Gastroesophageal sphincter (tissue), 4 donors: ENCODE results near the gene PERCC1. TPM values are rescaled to one million over a fixed set of nuclear protein-coding genes. Genes with fewer than 3 reads are reported as not detected.

Source experiments
- ATAC-seq: fragments of 150-250 bp; one replicate; pipeline ENCODE4 v1.9.1; 2016; ENCODE audit warnings: mild to moderate bottlenecking, moderate library complexity
- H3K27ac ChIP-seq, 4 donors: fragments of 200-600 bp; sonication (generic) in 3 of 4; 1 replicate in 3 of 4; 2 replicates in 1 of 4; pipeline ENCODE4 v1.5.1; 2016 to 2019
- H3K27me3 ChIP-seq: fragments of 200-600 bp; sonication (generic); one replicate; pipeline ENCODE4 v1.5.1; 2019
- H3K36me3 ChIP-seq, 2 donors: fragments of 200-600 bp; sonication (generic); one replicate each; pipeline ENCODE4 v1.5.1; 2019; ENCODE audit warnings: control low read depth in 1 of 2
- H3K4me1 ChIP-seq, 3 donors: fragments of 200-600 bp; sonication (generic); 1 replicate in 2 of 3; 2 replicates in 1 of 3; pipeline ENCODE4 v1.5.1; 2016 to 2019; ENCODE audit warnings: control low read depth in 2 of 3
- H3K4me3 ChIP-seq, 2 donors: fragments of 200-600 bp; sonication (generic); one replicate each; pipeline ENCODE4 v1.5.1; 2019; ENCODE audit warnings: mild to moderate bottlenecking in 1 of 2, moderate library complexity in 1 of 2
- H3K9me3 ChIP-seq, 3 donors: fragments of 200-600 bp; sonication (generic); one replicate each; pipeline ENCODE4 v1.5.1; 2017 to 2019; ENCODE audit warnings: control low read depth in 2 of 3
- EP300 ChIP-seq: sonication (generic); formaldehyde crosslinking; IDR thresholded peaks from one replicate; pipeline ENCODE4 v1.6.1; 2017; ENCODE audit warnings: antibody characterized with exemption, mild to moderate bottlenecking
- POLR2A ChIP-seq, 2 donors: fragments of 450-650 bp; IDR thresholded peaks; one replicate each; pipeline ENCODE4 v1.6.1; 2017; ENCODE audit warnings: antibody characterized with exemption in 2 of 2, mild to moderate bottlenecking in 2 of 2, moderate library complexity in 1 of 2
- POLR2AphosphoS5 ChIP-seq: sonication (generic); formaldehyde crosslinking; IDR thresholded peaks from one replicate; pipeline ENCODE4 v1.6.1; 2017; ENCODE audit warnings: antibody characterized with exemption
- WGBS, 2 donors: methylation state at CpG; one replicate each; pipeline ENCODE4 v1.1.5; 2018; ENCODE audit warnings: low coverage in 1 of 2; 5-methylcytosine and 5-hydroxymethylcytosine counted together
- total RNA-seq, 4 donors: library from RNA; depleted of rRNA; stranded (reverse); fragments of >200 nt; gene quantifications; one replicate each; pipeline ENCODE4 v1.1.0, GENCODE V29; 2016
- TF ChIP-seq, protein P1 (sequence below), 4 experiments: fragments of 200-600 bp in 2 of 4; fragments of 450-650 bp in 2 of 4; sonication (generic) in 1 of 4; IDR thresholded peaks; one replicate each; pipeline ENCODE4 v1.5.1; 2017 to 2019; ENCODE audit warnings: antibody characterized with exemption in 4 of 4, mild to moderate bottlenecking in 2 of 4, moderate library complexity in 2 of 4

PERCC1 gene
- total RNA-seq, 4 donors from 2014 or later, result 0.74 TPM; not detected in 3

DNA sequence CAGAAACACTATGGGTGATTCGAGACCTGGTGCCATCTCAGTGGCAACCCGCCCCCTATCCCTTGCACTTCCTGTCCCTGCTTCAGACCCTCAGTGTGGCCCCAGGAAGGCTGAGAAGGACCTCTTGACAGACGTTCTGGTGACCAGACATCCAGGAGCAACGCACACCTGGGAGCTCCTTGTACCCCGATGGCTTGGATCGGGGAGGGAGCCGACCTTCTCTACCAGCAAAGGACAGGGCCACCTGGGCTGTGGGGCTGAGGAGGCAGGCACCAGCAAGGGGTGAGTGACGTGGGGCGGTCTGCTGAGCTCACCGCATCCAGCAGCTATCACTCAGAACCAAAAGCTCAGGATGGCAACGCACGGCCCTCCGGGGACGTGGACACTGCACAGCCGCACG, 43.5 kb upstream of the PERCC1 start:
- no peak overlapping the region for H3K4me3 ChIP-seq
- ATAC-seq, result peak; percentile 19
- peaks cover 0 to 100% of the 10 kb centered on the region in 2 donors for H3K36me3 ChIP-seq
- no CpG with 5 or more reads among the region's 16 CpGs for WGBS, 2 donors
- no peaks in the 10 kb centered on the region for H3K9me3 ChIP-seq
- no peaks in the 10 kb centered on the region for H3K4me1 ChIP-seq
- TF ChIP-seq POLR2A (IDR thresholded peaks at IDR 0.05) (no peak), POLR2AphosphoS5 (no peak), EP300 (no peak)
- TF ChIP-seq, protein P1, sequence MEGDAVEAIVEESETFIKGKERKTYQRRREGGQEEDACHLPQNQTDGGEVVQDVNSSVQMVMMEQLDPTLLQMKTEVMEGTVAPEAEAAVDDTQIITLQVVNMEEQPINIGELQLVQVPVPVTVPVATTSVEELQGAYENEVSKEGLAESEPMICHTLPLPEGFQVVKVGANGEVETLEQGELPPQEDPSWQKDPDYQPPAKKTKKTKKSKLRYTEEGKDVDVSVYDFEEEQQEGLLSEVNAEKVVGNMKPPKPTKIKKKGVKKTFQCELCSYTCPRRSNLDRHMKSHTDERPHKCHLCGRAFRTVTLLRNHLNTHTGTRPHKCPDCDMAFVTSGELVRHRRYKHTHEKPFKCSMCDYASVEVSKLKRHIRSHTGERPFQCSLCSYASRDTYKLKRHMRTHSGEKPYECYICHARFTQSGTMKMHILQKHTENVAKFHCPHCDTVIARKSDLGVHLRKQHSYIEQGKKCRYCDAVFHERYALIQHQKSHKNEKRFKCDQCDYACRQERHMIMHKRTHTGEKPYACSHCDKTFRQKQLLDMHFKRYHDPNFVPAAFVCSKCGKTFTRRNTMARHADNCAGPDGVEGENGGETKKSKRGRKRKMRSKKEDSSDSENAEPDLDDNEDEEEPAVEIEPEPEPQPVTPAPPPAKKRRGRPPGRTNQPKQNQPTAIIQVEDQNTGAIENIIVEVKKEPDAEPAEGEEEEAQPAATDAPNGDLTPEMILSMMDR (IDR thresholded peaks at IDR 0.05), result no peak
- no peak overlapping the region for H3K27ac ChIP-seq
- H3K27me3 ChIP-seq, result no peaks in the 10 kb centered on the region

DNA sequence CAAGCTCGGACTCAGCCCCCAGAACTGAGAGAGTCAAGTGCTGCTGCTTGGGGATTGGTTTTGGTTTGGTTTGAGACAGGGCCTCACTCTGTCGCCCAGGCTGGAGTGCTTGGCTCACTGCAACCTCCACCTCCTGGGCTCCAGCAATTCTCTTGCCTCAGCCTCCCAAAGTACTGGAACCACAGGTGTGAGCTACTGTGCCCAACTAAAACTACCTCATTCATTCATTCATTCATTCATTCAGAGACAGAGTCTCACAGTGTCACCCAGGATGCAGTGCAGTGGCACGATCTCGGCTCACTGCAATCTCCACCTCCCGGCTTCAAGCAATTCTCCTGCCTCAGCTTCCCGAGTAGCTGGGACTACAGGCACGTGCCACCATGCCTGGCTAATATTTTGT, 41.1 kb upstream of the PERCC1 start:
- Histone ChIP-seq H3K36me3 (peaks cover 0 to 100% of the 10 kb centered on the region in 2 donors), H3K4me1 (no peaks in the 10 kb centered on the region), H3K27ac (no peak overlapping the region), H3K9me3 (no peaks in the 10 kb centered on the region), H3K27me3 (no peaks in the 10 kb centered on the region), H3K4me3 (no peak overlapping the region)
- no peak for ATAC-seq
- TF ChIP-seq POLR2AphosphoS5 (no peak), POLR2A (IDR thresholded peaks at IDR 0.05) (no peak), EP300 (no peak)
- TF ChIP-seq, protein P1 (IDR thresholded peaks at IDR 0.05), result no peak
- no CpG with 5 or more reads among the region's 7 CpGs for WGBS, 2 donors

DNA sequence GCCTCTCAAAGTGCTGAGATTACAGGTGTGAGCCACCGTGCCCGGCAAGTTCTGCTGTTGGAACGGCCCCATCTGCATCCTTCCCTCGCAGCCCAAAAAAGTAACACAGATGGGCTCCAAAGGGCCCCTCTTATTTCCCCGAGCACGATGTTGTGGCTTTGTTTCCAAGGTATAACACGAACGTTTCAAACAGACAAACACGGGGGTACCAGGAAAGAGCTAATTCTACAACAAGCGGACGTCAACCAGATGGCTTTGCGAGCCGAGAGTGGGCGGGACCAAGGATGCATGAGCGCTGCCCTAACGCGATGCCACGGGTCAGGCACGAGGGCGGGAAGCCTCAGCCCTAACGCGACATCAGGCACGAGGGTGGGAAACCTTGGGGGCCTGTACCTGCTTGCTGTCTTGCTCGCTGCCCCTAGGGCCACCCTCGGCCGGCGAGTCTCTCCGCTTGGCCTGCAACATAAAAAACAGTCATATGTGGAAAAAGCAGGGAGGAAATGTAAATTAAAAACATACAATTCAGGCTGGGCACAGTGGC, 40.6 kb upstream of the PERCC1 start:
- H3K36me3 ChIP-seq, result peaks cover 0 to 100% of the 10 kb centered on the region in 2 donors
- 80 to 85% methylated on average over 1 to 15 of the region's 28 CpGs for WGBS, 2 donors

DNA sequence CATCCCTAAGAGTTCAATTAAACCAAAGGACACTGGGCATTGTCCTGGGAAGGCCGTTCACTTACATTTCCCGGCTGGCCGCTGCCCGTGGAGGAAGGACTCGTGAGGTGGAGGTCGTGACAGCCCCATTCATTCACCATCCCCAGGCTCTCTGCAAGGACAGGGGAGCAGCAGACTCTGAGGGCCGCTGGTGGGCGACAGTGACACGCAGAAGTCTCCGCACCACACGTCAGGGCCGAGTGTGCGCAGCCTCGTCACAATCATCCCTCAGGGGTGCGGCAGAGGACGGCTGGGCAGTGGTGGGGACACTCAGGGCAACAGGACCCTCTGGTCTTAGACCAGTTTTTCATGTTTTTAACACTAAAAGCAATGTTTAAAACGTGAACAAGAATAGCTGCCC, 38.1 kb upstream of the PERCC1 start:
- Histone ChIP-seq H3K27ac (no peak overlapping the region), H3K27me3 (no peaks in the 10 kb centered on the region), H3K4me3 (no peak overlapping the region), H3K36me3 (peaks cover 0 to 97% of the 10 kb centered on the region in 2 donors), H3K9me3 (no peaks in the 10 kb centered on the region), H3K4me1 (no peaks in the 10 kb centered on the region)
- 86 to 92% methylated on average over 6 to 9 of the region's 17 CpGs for WGBS, 2 donors
- ATAC-seq, result no peak
- TF ChIP-seq, protein P1 (IDR thresholded peaks at IDR 0.05), result no peak
- TF ChIP-seq POLR2AphosphoS5, result no peak

More for the DNA sequence above, 40.6 kb upstream of the PERCC1 start:
- Histone ChIP-seq H3K4me1 (no peaks in the 10 kb centered on the region), H3K27ac (no peak overlapping the region), H3K4me3 (no peak overlapping the region), H3K27me3 (no peaks in the 10 kb centered on the region), H3K9me3 (no peaks in the 10 kb centered on the region)
- TF ChIP-seq, protein P1 (IDR thresholded peaks at IDR 0.05), result no peak
- TF ChIP-seq POLR2A (IDR thresholded peaks at IDR 0.05), result no peak
- TF ChIP-seq EP300, result no peak
- TF ChIP-seq POLR2AphosphoS5, result no peak
- ATAC-seq, result no peak

DNA sequence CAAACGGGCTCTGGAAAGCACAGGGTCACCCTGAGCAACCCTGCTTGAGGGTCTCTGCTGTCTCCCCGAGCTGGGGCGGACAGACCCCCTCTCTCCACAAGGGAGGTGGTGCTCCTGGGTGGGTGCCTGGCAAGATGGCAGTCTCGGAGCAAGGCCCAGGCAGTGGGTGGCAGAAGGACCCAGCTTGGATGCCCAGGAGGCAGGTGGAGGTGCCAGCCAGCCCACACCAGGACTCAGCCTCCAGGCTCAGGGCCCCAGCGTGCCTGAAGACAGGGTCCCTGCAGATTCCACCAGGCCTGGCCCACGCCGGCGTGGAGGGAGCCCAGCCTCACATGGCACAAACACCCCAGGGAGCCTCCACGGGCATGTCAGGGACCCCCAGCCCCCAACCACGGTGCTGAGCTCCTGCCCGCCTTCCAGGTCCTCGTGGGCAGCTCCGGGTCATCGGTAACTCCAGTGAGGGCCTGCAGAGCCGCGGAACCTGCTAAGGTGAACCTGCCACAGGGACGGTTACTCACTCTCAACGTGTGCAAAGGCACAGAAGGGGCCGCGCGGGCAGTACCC, 37.2 kb upstream of the PERCC1 start:
- Histone ChIP-seq H3K4me3 (no peak overlapping the region), H3K9me3 (no peaks in the 10 kb centered on the region), H3K27me3 (no peaks in the 10 kb centered on the region), H3K36me3 (peaks cover 0 to 97% of the 10 kb centered on the region in 2 donors), H3K27ac (no peak overlapping the region), H3K4me1 (no peaks in the 10 kb centered on the region)
- ATAC-seq, result no peak
- TF ChIP-seq POLR2A (IDR thresholded peaks at IDR 0.05) (no peak), EP300 (no peak), POLR2AphosphoS5 (no peak)
- TF ChIP-seq, protein P1 (IDR thresholded peaks at IDR 0.05), result no peak
- WGBS, 2 donors, result no CpG with 5 or more reads among the region's 21 CpGs
